HG03520 (cell line): ENCODE measurements around the gene ORC4.

Source experiments
- ATAC-seq: cut with Tn5 transposase; IDR thresholded peaks from one replicate; pipeline ENCODE4 v1.9.1; 2021; ENCODE audit warnings: mild to moderate bottlenecking, moderate library complexity; ENCODE audit not compliant: unreplicated experiment

The ORC4 gene

DNA sequence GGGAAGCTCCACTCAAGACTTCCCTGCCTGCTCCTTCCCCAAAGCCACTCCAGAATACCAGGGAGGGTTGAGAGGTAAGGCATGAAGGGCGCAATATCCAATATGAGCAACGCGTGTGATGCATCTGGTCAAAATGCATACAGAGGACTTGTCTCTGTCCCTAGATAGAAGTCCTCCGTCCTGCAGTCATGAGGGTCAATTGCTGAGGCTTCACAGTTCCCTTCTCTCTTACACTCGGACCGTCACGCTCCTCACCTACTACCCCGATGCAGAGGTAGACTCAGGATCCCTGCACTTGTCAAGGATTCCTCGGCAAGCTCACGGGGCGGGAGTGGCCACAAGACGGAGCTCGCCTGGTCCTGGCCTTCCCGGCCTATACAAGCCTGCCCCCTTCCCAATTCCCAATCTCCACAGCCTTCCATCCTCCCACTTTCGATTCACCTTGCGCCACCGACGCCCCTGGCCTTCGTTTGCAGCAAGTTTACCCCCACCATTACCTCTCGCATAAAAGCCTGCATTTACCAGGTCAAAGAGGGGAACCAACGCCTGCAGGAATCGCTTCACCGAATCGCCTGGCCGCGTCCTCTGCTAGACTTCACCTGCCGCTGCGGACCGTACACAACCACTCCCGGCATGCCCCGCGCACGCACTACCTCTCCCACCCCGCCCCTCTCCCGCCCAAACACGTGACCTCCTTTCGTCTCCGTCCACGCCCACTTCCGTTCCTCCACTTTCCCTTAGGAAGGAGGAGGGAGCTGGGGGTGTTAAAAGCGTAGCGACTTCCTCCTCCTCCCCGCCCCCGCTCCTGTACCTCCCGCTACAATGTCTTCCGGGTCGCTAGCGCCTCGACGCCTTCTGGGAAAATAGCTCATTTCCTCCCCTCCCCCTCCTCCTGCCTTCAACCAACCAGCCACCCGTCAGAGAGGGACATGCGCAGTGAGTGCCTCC lies at the start of gene ORC4:
Gene ORC4 (minus strand): TSS at position 627 of the 948 bp plus-strand sequence. CDS start 44,779 bp downstream, outside the sequence.
- peak; percentile 77 for ATAC-seq

DNA sequence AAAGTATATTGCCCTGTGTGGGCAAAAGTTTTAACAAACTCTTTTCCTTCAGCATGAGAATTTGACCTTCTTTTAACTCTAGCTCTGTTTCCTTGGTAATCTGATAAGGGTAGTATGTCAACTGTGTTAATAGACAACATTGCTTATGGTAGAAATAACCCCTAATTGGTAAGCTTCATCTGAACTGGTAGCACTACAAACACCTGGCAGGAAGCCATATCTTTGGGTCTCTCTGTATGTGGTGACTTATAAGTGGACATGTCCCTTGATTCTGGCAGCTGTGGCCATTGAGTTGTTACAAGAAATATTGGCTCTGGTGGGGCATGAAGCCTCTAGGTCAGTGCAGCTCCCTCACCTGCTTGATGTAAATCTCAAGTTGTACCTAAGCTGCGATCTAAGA lies 47.3 kb upstream of the ORC4 start:
- no peak for ATAC-seq

GRCh38 chr2:148065936-148066335 lies 45.4 kb upstream of the ORC4 start:
- no peak for ATAC-seq

- no peak for ATAC-seq
Measured at GRCh38 chr2:148063633-148064032, 43.1 kb upstream of the ORC4 start.

DNA sequence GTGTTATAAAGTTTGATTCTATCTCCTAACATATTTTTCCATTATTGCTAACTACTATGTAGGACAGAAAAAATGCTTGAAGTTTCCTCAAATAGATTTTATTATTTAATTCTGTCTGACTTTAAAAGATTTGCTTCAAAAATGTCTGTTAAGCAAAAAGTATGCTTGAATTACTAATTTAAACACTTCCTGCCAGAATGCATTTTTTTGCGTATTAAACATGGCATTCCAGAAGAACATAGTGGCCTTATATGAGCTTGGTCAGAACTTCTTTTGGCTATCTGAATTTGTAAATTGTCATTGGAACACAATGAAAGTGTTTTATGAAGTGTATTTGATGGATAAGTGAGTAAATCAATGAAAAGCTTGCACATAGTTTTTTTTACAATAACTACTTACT lies 38.1 kb upstream of the ORC4 start:
- ATAC-seq: no peak

- ATAC-seq: no peak
Measured at GRCh38 chr2:148052687-148053086, 32.1 kb upstream of the ORC4 start.

DNA sequence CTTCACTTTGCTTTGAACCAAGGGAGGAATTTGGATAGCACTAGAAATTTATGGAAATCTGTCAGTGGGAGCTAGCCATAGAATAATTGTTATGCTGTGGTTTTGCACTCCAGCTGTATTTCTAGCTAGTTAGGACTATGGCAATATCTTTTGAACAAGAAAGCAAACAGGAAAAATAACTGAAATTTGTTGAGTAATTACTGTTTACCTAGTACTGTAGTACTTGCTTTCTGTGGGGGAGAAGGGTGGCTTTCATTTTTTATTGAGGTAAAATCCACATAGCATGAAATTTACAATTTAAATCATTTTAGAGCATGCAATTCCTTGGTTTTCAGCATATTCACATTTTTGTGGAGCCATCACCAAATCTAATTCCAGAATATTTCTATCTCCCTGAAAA lies 28.7 kb upstream of the ORC4 start:
- ATAC-seq: no peak

- peak; percentile 46 for ATAC-seq
Measured at GRCh38 chr2:148048475-148049221, 28.1 kb upstream of the ORC4 start.

DNA sequence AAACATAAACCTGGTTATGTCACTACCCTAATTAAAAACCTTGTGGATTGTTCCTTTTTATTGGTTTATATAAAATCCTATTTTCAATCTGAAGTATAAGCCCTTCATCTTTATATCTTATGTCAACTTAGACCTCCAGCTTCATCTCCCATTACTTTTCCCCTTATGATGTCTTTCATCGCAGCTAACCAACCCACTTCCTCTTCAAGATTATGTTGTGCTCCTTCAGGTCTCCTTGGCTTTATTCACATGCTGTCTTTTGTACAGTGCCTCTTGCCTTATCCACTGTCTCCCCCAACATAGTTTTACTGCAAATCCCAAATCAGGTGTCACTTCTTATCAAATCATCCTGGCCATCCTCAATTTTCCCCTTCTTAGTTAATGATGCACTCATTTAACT lies 26.3 kb upstream of the ORC4 start:
- no peak for ATAC-seq

GRCh38 chr2:148044322-148044721 lies 23.8 kb upstream of the ORC4 start:
- no peak for ATAC-seq

- peak; percentile 77 for ATAC-seq
Measured at GRCh38 chr2:148042219-148042618, 21.7 kb upstream of the ORC4 start.

GRCh38 chr2:148039783-148040182 lies 19.2 kb upstream of the ORC4 start:
- ATAC-seq: no peak

- ATAC-seq: no peak
Measured at GRCh38 chr2:148032215-148032614, 11.7 kb upstream of the ORC4 start.

DNA sequence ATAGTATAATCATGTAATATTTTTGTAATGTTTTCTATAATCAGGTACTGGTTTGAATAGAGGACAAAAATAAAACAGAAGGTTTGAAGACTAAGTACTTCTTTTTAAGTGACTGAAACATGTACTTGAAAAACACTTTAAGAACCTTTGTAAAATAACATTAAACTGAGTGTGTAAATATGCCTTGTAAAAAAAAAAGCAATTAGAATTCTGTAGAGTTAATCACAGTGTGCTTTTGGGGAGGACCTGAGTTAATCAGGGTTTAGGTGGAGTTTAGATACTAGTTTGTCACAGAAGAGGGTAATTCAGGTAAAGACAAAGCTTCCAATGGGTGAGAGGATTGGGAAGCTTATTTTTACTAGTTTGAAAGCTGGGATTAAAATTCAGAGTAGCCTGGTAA lies 10.6 kb upstream of the ORC4 start:
- ATAC-seq: no peak

DNA sequence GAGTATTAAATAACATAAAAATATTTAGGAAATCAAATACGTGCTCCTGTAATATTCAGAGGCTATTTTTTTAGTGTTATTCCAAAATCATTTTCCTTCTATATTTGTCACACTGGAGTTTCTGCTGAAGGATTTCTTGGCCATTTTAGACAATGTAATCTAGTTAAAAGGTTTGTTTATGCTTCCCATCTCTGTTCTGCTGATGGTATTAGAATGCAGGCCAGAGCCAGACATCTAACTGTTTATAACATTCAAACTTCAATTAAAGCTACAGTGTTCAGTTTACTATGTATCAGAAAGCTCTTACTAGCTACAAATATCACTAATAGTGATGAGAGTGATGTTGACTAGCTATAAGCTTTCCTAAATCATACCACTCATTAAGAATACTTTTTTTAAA lies 8.2 kb upstream of the ORC4 start:
- no peak for ATAC-seq

- ATAC-seq: no peak
Measured at GRCh38 chr2:148027822-148028221, 7.3 kb upstream of the ORC4 start.

DNA sequence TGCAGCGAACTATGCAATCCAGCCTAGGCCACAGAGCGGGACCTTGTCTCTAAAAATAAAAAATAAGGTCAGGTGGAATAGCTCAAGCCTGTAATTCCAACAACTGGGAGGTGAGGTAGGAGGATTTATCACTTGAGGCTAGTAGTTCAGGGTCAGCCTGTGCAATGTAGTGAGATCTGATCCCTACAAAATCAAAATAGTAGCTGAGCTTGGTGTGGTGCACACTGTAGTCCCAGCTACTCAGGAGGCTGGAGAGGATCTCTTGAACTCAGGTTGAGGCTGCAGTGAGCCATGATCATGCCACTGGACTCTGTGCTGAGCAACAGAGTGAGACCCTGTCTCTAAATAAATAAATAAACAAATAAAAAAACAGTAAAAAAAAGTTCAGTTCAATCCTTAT lies 6.0 kb upstream of the ORC4 start:
- ATAC-seq: no peak

GRCh38 chr2:148023861-148024260 lies 3.3 kb upstream of the ORC4 start:
- ATAC-seq: peak; percentile 31

GRCh38 chr2:148022882-148023281 lies 2.3 kb upstream of the ORC4 start:
- ATAC-seq: no peak

DNA sequence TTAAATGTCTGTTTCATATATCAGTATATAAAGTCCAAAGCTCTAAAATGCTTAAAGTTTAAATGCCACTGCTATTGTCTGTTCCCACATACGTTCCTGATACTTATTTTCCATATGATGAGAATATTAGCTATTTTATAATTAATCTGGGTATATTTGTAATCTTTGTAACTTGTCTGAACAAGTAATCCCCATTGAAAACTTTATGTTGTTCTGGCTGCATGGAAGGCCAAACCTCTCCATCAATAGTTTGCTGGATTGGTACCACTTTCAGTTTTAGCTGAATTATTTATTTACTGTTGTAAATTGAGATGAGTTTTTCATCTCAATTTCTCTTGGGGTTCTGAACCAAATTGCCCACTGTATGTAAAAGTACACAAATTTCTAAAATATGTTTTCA lies 1.8 kb upstream of the ORC4 start:
- no peak for ATAC-seq

DNA sequence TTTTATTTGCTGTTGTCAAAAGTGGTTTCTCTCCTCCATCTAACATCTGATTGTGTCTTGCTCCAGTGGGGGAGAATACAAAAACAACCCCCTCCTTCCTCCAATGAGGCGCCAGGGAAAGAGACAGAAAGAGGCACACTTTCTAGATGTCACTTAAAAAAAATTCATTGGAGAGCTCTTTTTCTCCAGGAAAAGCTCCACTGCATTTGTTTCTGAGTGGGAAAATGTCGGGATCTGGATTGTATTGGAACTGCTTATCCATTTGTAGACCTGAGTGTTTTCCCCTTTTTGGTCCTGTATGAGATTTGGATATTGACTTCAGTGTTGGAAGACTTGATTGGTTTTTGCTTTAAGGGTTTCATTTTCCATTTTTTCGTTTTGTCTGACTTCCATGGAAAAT lies 1.3 kb upstream of the ORC4 start:
- ATAC-seq: no peak
